ENCODE data around the gene FGGY.

GRCh38 chr1:59329412-59330053 is 32.6 kb downstream of the FGGY start:
- TF ChIP-seq CTCF (IDR thresholded peaks at IDR 0.05) (no peak), EP300 (IDR thresholded peaks at IDR 0.05) (no peak)
